SK-N-SH (cell line): ENCODE data around the gene PDCD11. TPM values are rescaled to one million over a fixed set of nuclear protein-coding genes. Genes with fewer than 3 reads are reported as not detected.

Experiments used
- CTCF ChIA-PET: fragments of 300-600, 350-600 bp; formaldehyde crosslinking; extraction: SDS; loops from one replicate; lab custom pipeline; 2021; lab: Yijun Ruan, JAX
- POLR2A ChIA-PET: fragments of 350-600 bp; sonication (Branson Sonifier 250); formaldehyde crosslinking; extraction: SDS; loops from one replicate; lab custom pipeline; 2020; ENCODE audit warnings: antibody characterized with exemption, inconsistent platforms; lab: Yijun Ruan, JAX
- DNase-seq: peaks from one replicate; pipeline ENCODE4 v3.0.0; 2012
- H2AFZ ChIP-seq: fragments of 200-600 bp; sonication (generic); 2 replicates; pipeline ENCODE4 v1.8.1; 2016; ENCODE audit warnings: antibody characterized with exemption, mild to moderate bottlenecking, low read depth
- H3F3A ChIP-seq: fragments of 200-600 bp; sonication (generic); replicated peaks from 2 replicates; pipeline ENCODE3; 2016; ENCODE audit warnings: antibody characterized with exemption, mild to moderate bottlenecking; ENCODE audit not compliant: insufficient read depth
- H3K27ac ChIP-seq, 2 experiments: fragments of 200-500 bp in 1 of 2; fragments of 200-600 bp in 1 of 2; sonication (Bioruptor generic) in 1 of 2; sonication (generic), shearing (Covaris generic) in 1 of 2; 2 replicates each; pipeline versions ENCODE4 v1.5.1 to v1.6.1; 2014 to 2016; ENCODE audit warnings: low read depth in 2 of 2, inconsistent platforms in 1 of 2, low read length in 1 of 2, mild to moderate bottlenecking in 1 of 2, mixed read lengths in 1 of 2
- H3K27me3 ChIP-seq: fragments of 200-600 bp; sonication (generic), shearing (Covaris generic); 2 replicates; pipeline ENCODE4 v1.6.1; 2016; ENCODE audit warnings: mixed run types; ENCODE audit not compliant: insufficient read depth
- H3K36me3 ChIP-seq, 2 experiments: fragments of 200-500 bp in 1 of 2; fragments of 200-600 bp in 1 of 2; sonication (Bioruptor generic) in 1 of 2; sonication (generic) in 1 of 2; replicated peaks in 1 of 2; 2 replicates each; pipeline versions ENCODE3 to v1.5.1; 2014 to 2016; ENCODE audit warnings: low read length in 1 of 2, mild to moderate bottlenecking in 1 of 2; ENCODE audit not compliant: insufficient read depth in 2 of 2, control insufficient read depth in 1 of 2
- H3K4me1 ChIP-seq, 2 experiments: fragments of 200-500 bp in 1 of 2; fragments of 200-600 bp in 1 of 2; sonication (Bioruptor generic) in 1 of 2; sonication (generic), shearing (Covaris generic) in 1 of 2; 2 replicates each; pipeline versions ENCODE4 v1.5.1 to v1.6.1; 2014 to 2016; ENCODE audit warnings: low read depth in 1 of 2, low read length in 1 of 2, mixed run types in 1 of 2; ENCODE audit not compliant: insufficient read depth in 2 of 2, control insufficient read depth in 1 of 2
- H3K4me2 ChIP-seq: fragments of 200-600 bp; sonication (generic), shearing (Covaris generic); 2 replicates; pipeline ENCODE4 v1.6.1; 2017; ENCODE audit warnings: mixed run types
- H3K4me3 ChIP-seq, 2 experiments: fragments of 200-500 bp in 1 of 2; fragments of 200-600 bp in 1 of 2; sonication (Bioruptor generic) in 1 of 2; sonication (generic), shearing (Covaris generic) in 1 of 2; 2 replicates each; pipeline versions ENCODE4 v1.5.1 to v1.8.1; 2014 to 2016; ENCODE audit warnings: low read depth in 2 of 2, inconsistent platforms in 1 of 2, low read length in 1 of 2, mild to moderate bottlenecking in 1 of 2, mixed read lengths in 1 of 2, moderate library complexity in 1 of 2
- H3K79me2 ChIP-seq: fragments of 200-600 bp; sonication (generic); 2 replicates; pipeline ENCODE4 v1.8.1; 2017; ENCODE audit warnings: mild to moderate bottlenecking; ENCODE audit not compliant: insufficient read depth
- H3K9ac ChIP-seq: fragments of 200-600 bp; sonication (generic); 2 replicates; pipeline ENCODE4 v1.6.1; 2017; ENCODE audit warnings: mixed run types
- H3K9me2 ChIP-seq: fragments of 200-600 bp; sonication (generic); 2 replicates; pipeline ENCODE4 v1.6.1; 2017; ENCODE audit warnings: mixed run types
- H3K9me3 ChIP-seq: fragments of 200-600 bp; sonication (generic); 2 replicates; pipeline ENCODE4 v1.6.1; 2017; ENCODE audit warnings: mixed run types, mild to moderate bottlenecking, moderate library complexity
- H4K20me1 ChIP-seq: fragments of 200-600 bp; sonication (generic); 2 replicates; pipeline ENCODE4 v1.6.1; 2017; ENCODE audit warnings: mild to moderate bottlenecking, mixed run types; ENCODE audit not compliant: insufficient read depth
- ELF1 ChIP-seq: IDR thresholded peaks from 2 replicates; pipeline ENCODE4 v1.4.0; 2012
- EP300 ChIP-seq, 2 experiments: IDR thresholded peaks; 2 replicates each; pipeline versions ENCODE4 v1.4.0 to v1.6.1; 2012; ENCODE audit warnings: borderline replicate concordance in 1 of 2, low read depth in 1 of 2, low read length in 1 of 2
- FOSL2 ChIP-seq: IDR thresholded peaks from 2 replicates; pipeline ENCODE4 v1.4.0; 2012; ENCODE audit warnings: low read depth, mild to moderate bottlenecking, moderate library complexity, borderline replicate concordance
- FOXJ3 ChIP-seq: sonication (generic); formaldehyde crosslinking; IDR thresholded peaks from 2 replicates; pipeline ENCODE4 v1.5.1; 2020; ENCODE audit warnings: mild to moderate bottlenecking, missing genetic modification reagents
- FOXM1 ChIP-seq: IDR thresholded peaks from 2 replicates; pipeline ENCODE4 v1.4.0; 2012; ENCODE audit warnings: low read depth, mild to moderate bottlenecking
- NFIC ChIP-seq: IDR thresholded peaks from 2 replicates; pipeline ENCODE4 v1.4.0; 2012; ENCODE audit warnings: borderline replicate concordance
- NRF1 ChIP-seq: IDR thresholded peaks from 2 replicates; pipeline ENCODE4 v1.6.1; 2012; ENCODE audit warnings: low read depth, mild to moderate bottlenecking, low read length
- POLR2AphosphoS5 ChIP-seq: IDR thresholded peaks from 2 replicates; pipeline ENCODE4 v1.6.1; 2012; ENCODE audit warnings: low read depth, low read length
- RCOR1 ChIP-seq: fragments of 150-350 bp; IDR thresholded peaks from 2 replicates; pipeline ENCODE4 v1.6.1; 2017; ENCODE audit warnings: antibody characterized with exemption, low read length
- SMC3 ChIP-seq: IDR thresholded peaks from 2 replicates; pipeline ENCODE4 v1.6.1; 2012; ENCODE audit warnings: low read depth, low read length, improper control_type of control experiment
- TAF1 ChIP-seq: IDR thresholded peaks from 2 replicates; pipeline ENCODE4 v1.6.1; 2012; ENCODE audit warnings: low read depth, mild to moderate bottlenecking, low read length, moderate library complexity, borderline replicate concordance
- TCF12 ChIP-seq: IDR thresholded peaks from 2 replicates; pipeline ENCODE4 v1.4.0; 2012
- TEAD4 ChIP-seq: IDR thresholded peaks from 2 replicates; pipeline ENCODE4 v1.4.0; 2012; ENCODE audit warnings: mild to moderate bottlenecking, borderline replicate concordance; ENCODE audit not compliant: insufficient read depth
- WGBS: methylation state at CpG from one replicate; pipeline ENCODE4 v1.1.6; 2017; ENCODE audit warnings: low lambda C conversion rate; 5-methylcytosine and 5-hydroxymethylcytosine counted together
- polyA plus RNA-seq, 3 experiments: library from polyadenylated mRNA; depleted of rRNA; stranded (reverse); fragments of >200 nt; gene quantifications; 2 replicates each; pipeline ENCODE4 v1.2.3, GENCODE V29; 2012
- TF ChIP-seq, protein P1 (sequence below): IDR thresholded peaks from 2 replicates; pipeline ENCODE4; 2012
- TF ChIP-seq, protein P2 (sequence below): fragments of 200-600 bp; sonication (generic); IDR thresholded peaks from 2 replicates; pipeline ENCODE4 v1.6.1; 2017; ENCODE audit warnings: antibody characterized with exemption, mild to moderate bottlenecking, moderate library complexity

The PDCD11 gene
- polyA plus RNA-seq, 1 of the 3 experiments (the other 2 are of a cell fraction), result 29.8 TPM

DNA sequence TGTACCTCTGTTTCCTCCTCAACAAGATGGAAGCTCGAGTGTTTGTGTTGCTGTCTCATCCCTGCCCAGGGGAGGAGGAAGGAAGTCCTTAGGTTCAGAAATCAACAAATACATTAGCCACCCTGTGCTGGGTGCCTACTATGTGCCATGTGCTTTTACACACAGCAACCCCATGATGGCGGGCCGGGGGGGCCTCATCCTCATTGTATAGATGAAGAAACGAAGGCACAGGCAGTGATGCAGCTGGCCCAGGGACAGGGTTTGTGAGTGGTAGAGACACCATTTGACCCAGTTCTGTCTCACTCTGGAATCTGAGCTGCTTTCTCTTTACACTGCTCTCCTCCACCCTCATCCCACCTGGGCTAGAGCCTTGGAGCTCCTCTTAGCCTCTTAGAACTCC is 57.6 kb downstream of the PDCD11 start:
- Histone ChIP-seq H3K27me3 (no peaks in the 10 kb centered on the region), H3K79me2 (no peaks in the 10 kb centered on the region), H3K9me2 (no peaks in the 10 kb centered on the region), H3K4me1 (peaks cover 0 to 18% of the 10 kb centered on the region in 2 experiments; a peak in 1 of 4 replicates), H4K20me1 (no peaks in the 10 kb centered on the region), H3K36me3 (peaks cover 0 to 6% of the 10 kb centered on the region in 2 experiments), H2AFZ (no peak overlapping the region), H3K9ac (no peak overlapping the region), H3F3A (no peaks in the 10 kb centered on the region), H3K9me3 (no peaks in the 10 kb centered on the region), H3K27ac (no peak overlapping the region)
- 100% methylated on average over 1 of the region's 4 CpGs for WGBS
- no peak for DNase-seq
- POLR2A ChIA-PET, result no interaction called here
- CTCF ChIA-PET, result interaction anchor here (1.0 to 3.0 kb wide), 4 partner anchors 12 to 110 kb away, joined by 3 to 7 read pairs (median 5); no protein-coding TSS in a partner anchor
- TF ChIP-seq POLR2AphosphoS5 (no peak), TCF12 (no peak), FOXM1 (no peak), FOXJ3 (CRISPR knock-in tag) (no peak), NFIC (no peak), RCOR1 (no peak), ELF1 (no peak), TAF1 (no peak), SMC3 (no peak)
- TF ChIP-seq, protein P1, sequence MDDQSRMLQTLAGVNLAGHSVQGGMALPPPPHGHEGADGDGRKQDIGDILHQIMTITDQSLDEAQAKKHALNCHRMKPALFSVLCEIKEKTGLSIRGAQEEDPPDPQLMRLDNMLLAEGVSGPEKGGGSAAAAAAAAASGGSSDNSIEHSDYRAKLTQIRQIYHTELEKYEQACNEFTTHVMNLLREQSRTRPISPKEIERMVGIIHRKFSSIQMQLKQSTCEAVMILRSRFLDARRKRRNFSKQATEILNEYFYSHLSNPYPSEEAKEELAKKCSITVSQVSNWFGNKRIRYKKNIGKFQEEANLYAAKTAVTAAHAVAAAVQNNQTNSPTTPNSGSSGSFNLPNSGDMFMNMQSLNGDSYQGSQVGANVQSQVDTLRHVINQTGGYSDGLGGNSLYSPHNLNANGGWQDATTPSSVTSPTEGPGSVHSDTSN, result no peak
- TF ChIP-seq, all 33 proteins: peak for 0
- Histone ChIP-seq H3K4me3 (no peak overlapping the region), H3K4me2 (no peak overlapping the region)

DNA sequence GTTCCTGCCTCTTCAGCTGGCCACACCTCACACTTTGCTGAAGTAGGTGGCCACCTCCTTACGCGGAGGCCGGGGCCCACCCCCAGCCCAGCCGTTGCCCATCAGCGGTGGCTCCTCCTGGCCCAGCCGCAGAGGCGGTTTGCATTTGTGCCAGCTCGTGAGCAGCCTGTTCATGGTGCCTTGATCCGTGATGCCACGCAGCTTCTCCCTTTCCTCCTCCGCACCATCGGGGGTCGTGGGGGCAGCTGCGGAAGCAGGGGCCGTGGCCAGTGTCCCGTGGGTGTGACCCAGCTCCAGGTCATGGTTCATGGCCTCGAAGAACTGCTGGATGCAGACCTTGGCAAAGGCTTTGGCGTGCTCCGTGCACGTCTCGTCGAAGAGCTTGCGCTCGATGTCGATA is 58.8 kb downstream of the PDCD11 start:
- Histone ChIP-seq H2AFZ (no peak overlapping the region), H3K4me3 (no peak overlapping the region), H3K9me3 (no peaks in the 10 kb centered on the region), H4K20me1 (no peaks in the 10 kb centered on the region), H3F3A (no peaks in the 10 kb centered on the region), H3K36me3 (no peaks in the 10 kb centered on the region), H3K27ac (no peak overlapping the region), H3K4me1 (peaks cover 0 to 15% of the 10 kb centered on the region in 2 experiments; a peak in 1 of 4 replicates), H3K9me2 (no peaks in the 10 kb centered on the region), H3K27me3 (no peaks in the 10 kb centered on the region), H3K79me2 (no peaks in the 10 kb centered on the region), H3K9ac (no peak overlapping the region), H3K4me2 (no peak overlapping the region)
- DNase-seq, result no peak
- POLR2A ChIA-PET, result no interaction called here
- 90% methylated on average over 23 of the region's 25 CpGs for WGBS
- TF ChIP-seq EP300 (IDR thresholded peaks at IDR 0.05; ENCODE audit: borderline replicate concordance in 1 of 2, low read depth in 1 of 2, low read length in 1 of 2), result no peak
- no peak for TF ChIP-seq FOSL2
- TF ChIP-seq, protein P2, sequence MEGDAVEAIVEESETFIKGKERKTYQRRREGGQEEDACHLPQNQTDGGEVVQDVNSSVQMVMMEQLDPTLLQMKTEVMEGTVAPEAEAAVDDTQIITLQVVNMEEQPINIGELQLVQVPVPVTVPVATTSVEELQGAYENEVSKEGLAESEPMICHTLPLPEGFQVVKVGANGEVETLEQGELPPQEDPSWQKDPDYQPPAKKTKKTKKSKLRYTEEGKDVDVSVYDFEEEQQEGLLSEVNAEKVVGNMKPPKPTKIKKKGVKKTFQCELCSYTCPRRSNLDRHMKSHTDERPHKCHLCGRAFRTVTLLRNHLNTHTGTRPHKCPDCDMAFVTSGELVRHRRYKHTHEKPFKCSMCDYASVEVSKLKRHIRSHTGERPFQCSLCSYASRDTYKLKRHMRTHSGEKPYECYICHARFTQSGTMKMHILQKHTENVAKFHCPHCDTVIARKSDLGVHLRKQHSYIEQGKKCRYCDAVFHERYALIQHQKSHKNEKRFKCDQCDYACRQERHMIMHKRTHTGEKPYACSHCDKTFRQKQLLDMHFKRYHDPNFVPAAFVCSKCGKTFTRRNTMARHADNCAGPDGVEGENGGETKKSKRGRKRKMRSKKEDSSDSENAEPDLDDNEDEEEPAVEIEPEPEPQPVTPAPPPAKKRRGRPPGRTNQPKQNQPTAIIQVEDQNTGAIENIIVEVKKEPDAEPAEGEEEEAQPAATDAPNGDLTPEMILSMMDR, result no peak
- TF ChIP-seq TEAD4, result no peak
- TF ChIP-seq FOXM1, result no peak
- TF ChIP-seq NRF1, result no peak
- no peak for TF ChIP-seq NFIC
- CTCF ChIA-PET, result interaction anchor here (3.0 kb wide), 1 partner anchor 11 kb away, joined by 7 read pairs; no protein-coding TSS in a partner anchor
